CD8-positive, alpha-beta memory T cell (primary cell): ENCODE measurements around the gene CDCA7L. TPM values are rescaled to one million over a fixed set of nuclear protein-coding genes. Genes with fewer than 3 reads are reported as not detected.

ENCODE experiments used
- CTCF ChIA-PET: fragments of 350-600 bp; sonication (Branson Sonifier 250); formaldehyde crosslinking; loops from one replicate; lab custom pipeline; 2021; ENCODE audit warnings: antibody characterized with exemption; lab: Charles Lee
- POLR2A ChIA-PET: fragments of 350-600 bp; sonication (Branson Sonifier 250); formaldehyde crosslinking; loops from one replicate; lab custom pipeline; 2021; ENCODE audit warnings: antibody characterized with exemption; lab: Charles Lee
- DNase-seq, 5 donors: peaks; one replicate each; pipeline versions ENCODE4 v3.0.0 to v3.0.0-alpha.2; 2020 to 2022; ENCODE audit warnings: mixed read lengths in 1 of 5
- H3K27ac ChIP-seq: one replicate; pipeline ENCODE4 v1.7.0; 2013; ENCODE audit warnings: low read depth, mild to moderate bottlenecking, low read length, moderate library complexity
- H3K27me3 ChIP-seq: 2 replicates; pipeline ENCODE4 v1.7.0; 2013; ENCODE audit warnings: low read length, mild to moderate bottlenecking; ENCODE audit not compliant: insufficient read depth, poor library complexity, severe bottlenecking
- H3K36me3 ChIP-seq: 2 replicates; pipeline ENCODE4 v1.7.0; 2013; ENCODE audit warnings: mild to moderate bottlenecking, low read length, moderate library complexity; ENCODE audit not compliant: insufficient read depth
- H3K4me1 ChIP-seq: 2 replicates; pipeline ENCODE4 v1.7.0; 2013; ENCODE audit warnings: mild to moderate bottlenecking, low read length, moderate library complexity; ENCODE audit not compliant: insufficient read depth
- H3K4me3 ChIP-seq: 2 replicates; pipeline ENCODE4 v1.7.0; 2013; ENCODE audit warnings: mild to moderate bottlenecking, low read length
- H3K9me3 ChIP-seq: 2 replicates; pipeline ENCODE4 v1.7.0; 2013; ENCODE audit warnings: mild to moderate bottlenecking, low read length
- H3K27ac Mint-ChIP-seq, 8 donors: one replicate each; pipeline ENCODE4 v1.8.0; 2020 to 2021; ENCODE audit warnings: mixed read lengths in 8 of 8, mild to moderate bottlenecking in 6 of 8, inconsistent platforms in 3 of 8, moderate library complexity in 3 of 8
- H3K27me3 Mint-ChIP-seq, 2 donors: one replicate each; pipeline ENCODE4 v1.8.0; 2020 to 2021; ENCODE audit warnings: mixed read lengths in 2 of 2, mild to moderate bottlenecking in 1 of 2, moderate library complexity in 1 of 2
- H3K36me3 Mint-ChIP-seq, 3 donors: one replicate each; pipeline ENCODE4 v1.8.0; 2020 to 2021; ENCODE audit warnings: mixed read lengths in 3 of 3, inconsistent platforms in 1 of 3, mild to moderate bottlenecking in 1 of 3
- H3K4me1 Mint-ChIP-seq, 3 donors: one replicate each; pipeline ENCODE4 v1.8.0; 2020 to 2021; ENCODE audit warnings: mixed read lengths in 3 of 3, inconsistent platforms in 1 of 3, mild to moderate bottlenecking in 1 of 3
- H3K4me3 Mint-ChIP-seq, 7 donors: one replicate each; pipeline ENCODE4 v1.8.0; 2020 to 2021; ENCODE audit warnings: mixed read lengths in 7 of 7, mild to moderate bottlenecking in 6 of 7, moderate library complexity in 4 of 7, inconsistent platforms in 2 of 7
- H3K9me3 Mint-ChIP-seq, 5 donors: one replicate each; pipeline ENCODE4 v1.8.0; 2020 to 2022; ENCODE audit warnings: mixed read lengths in 5 of 5, mild to moderate bottlenecking in 3 of 5, moderate library complexity in 2 of 5, inconsistent platforms in 1 of 5
- polyA plus RNA-seq: library from polyadenylated mRNA; unstranded; fragments of 300-500 nt; fragmentation: Illumina TruSeq; gene quantifications from one replicate; pipeline ENCODE4 v1.2.3, GENCODE V29; 2021
- total RNA-seq, 2 experiments: library from RNA; stranded (reverse); gene quantifications; one replicate each; pipeline ENCODE4 v1.2.3, GENCODE V29; 2021

Gene CDCA7L, protein sequence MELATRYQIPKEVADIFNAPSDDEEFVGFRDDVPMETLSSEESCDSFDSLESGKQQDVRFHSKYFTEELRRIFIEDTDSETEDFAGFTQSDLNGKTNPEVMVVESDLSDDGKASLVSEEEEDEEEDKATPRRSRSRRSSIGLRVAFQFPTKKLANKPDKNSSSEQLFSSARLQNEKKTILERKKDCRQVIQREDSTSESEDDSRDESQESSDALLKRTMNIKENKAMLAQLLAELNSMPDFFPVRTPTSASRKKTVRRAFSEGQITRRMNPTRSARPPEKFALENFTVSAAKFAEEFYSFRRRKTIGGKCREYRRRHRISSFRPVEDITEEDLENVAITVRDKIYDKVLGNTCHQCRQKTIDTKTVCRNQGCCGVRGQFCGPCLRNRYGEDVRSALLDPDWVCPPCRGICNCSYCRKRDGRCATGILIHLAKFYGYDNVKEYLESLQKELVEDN
- 10 to 100 TPM; 75.5 to 75.9 TPM for total RNA-seq
- polyA plus RNA-seq, result 6.5 TPM

DNA sequence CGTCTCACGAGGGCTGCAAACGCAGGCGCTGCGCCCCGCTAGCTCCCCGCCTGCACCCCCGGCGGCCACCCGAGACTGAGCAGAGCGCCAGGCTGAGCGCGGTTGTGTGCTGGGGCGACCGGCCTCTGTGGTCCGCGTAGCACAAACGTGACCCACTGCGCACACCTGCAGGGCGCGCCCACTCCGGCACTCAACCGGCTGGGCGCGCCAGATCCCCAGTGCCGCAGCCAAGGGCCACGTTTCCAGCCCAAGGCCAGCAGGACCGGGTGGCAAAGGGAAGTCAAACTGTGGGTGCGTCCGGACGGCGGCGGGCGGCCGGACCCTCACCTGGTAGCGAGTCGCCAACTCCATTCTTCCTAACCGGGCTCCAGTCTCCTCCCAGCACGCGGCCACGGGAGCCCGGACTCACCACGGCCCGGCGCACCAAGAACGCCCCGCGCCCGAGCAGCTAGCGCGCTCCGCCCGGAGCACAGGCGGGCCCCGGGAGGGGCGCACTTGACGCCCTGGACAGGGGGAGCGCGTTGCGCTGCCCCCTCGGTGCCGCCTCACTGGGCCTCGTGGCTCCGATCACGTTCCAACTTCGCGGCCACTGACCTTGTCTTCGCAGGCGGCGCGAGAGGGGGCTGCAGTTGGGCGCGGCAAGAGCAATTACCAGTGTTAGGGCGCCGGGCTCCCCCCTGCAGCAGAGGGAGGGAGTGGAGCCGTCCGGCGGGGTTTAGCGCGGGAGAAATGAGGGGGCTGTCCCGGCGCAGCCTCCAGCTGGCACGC is at the start of gene CDCA7L:
TSS of gene CDCA7L (minus strand) at position 446 of the 768 bp plus-strand sequence. CDS start at position 351, 95 bp downstream.
- H3K27me3 Mint-ChIP-seq, result peaks cover 0 to 2% of the 10 kb centered on the region in 2 donors
- H3K27ac Mint-ChIP-seq, result peak within 1 kb of the TSS in 2 of 8 donors; percentile 9 to 74
- H3K4me3 Mint-ChIP-seq, result peak within 1 kb of the TSS; percentile 72 to 86 (median 82)
- H3K4me3 ChIP-seq, result peak within 1 kb of the TSS; percentile 71
- peaks cover 0 to 3% (median 0%) of the 10 kb centered on the region in 3 donors for H3K36me3 Mint-ChIP-seq
- H3K27ac ChIP-seq, result no peak within 1 kb of the TSS
- H3K36me3 ChIP-seq, result no peaks in the 10 kb centered on the region
- CTCF ChIA-PET, result interaction anchor here (1.1 kb wide), 1 partner anchor 8 kb away, joined by 4 read pairs; no protein-coding TSS in a partner anchor
- no peaks in the 10 kb centered on the region for H3K9me3 Mint-ChIP-seq
- peaks cover 11% of the 10 kb centered on the region for H3K4me1 ChIP-seq
- POLR2A ChIA-PET, result no interaction called here
- DNase-seq, result peak in 4 of 5 donors; percentile 6 to 69 (median 44)
- no peaks in the 10 kb centered on the region for H3K27me3 ChIP-seq
- no peaks in the 10 kb centered on the region for H3K9me3 ChIP-seq
- H3K4me1 Mint-ChIP-seq, result peaks cover 5 to 24% (median 16%) of the 10 kb centered on the region in 3 donors

DNA sequence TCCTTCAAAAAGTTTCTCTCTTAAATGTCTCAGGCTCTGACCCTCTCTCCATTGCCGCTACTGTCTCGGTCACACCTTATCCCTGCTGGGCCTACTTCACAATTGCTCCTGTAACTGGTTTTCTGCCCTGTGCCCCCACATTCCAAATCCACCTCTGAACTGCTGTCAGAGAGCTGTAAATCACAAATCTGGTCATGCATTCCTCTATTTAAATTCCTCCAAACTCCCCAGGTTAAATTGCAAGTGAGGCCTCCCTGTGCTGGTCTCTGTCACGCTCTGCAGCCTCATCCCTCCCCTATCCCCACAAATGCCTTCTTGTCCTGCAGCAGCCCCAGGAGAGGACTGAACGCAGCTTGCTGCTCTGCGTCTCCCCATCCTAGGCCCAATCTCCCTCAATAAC is 40.4 kb upstream of the CDCA7L start:
- Mint-ChIP-seq H3K9me3 (no peaks in the 10 kb centered on the region), H3K4me3 (no peak overlapping the region), H3K27me3 (peaks cover 4 to 5% of the 10 kb centered on the region in 2 donors), H3K4me1 (no peaks in the 10 kb centered on the region), H3K27ac (no peak overlapping the region), H3K36me3 (no peaks in the 10 kb centered on the region)
- H3K4me3 ChIP-seq, result no peak overlapping the region
- H3K9me3 ChIP-seq, result no peaks in the 10 kb centered on the region
- no peaks in the 10 kb centered on the region for H3K36me3 ChIP-seq
- H3K27ac ChIP-seq, result no peak overlapping the region
- ChIA-PET CTCF (no interaction called here), POLR2A (no interaction called here)
- H3K27me3 ChIP-seq, result no peaks in the 10 kb centered on the region
- DNase-seq, result no peak
- no peaks in the 10 kb centered on the region for H3K4me1 ChIP-seq

DNA sequence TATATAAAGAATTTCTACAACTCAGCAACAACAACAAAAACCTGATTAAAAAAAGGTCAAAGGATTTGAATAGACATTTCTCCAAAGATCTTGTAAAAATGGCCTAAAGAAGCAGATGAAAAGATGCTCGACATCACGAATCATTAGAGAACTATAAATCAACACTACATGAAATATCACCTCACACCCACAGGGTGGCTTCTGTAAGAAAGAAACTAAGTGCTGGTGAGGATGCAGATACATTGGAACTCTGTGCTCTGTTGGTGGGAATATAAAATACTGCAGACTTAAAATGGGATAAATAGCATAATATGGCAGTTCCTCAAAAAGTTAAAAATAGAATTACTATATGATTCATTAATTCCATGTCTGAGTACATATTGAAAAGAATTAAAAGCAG is 38.3 kb upstream of the CDCA7L start:
- H3K4me1 Mint-ChIP-seq, result no peaks in the 10 kb centered on the region
- H3K4me3 ChIP-seq, result no peak overlapping the region
- H3K4me3 Mint-ChIP-seq, result no peak overlapping the region
- H3K9me3 Mint-ChIP-seq, result no peaks in the 10 kb centered on the region
- H3K36me3 ChIP-seq, result no peaks in the 10 kb centered on the region
- no peak overlapping the region for H3K27ac ChIP-seq
- DNase-seq, result no peak
- no peaks in the 10 kb centered on the region for H3K4me1 ChIP-seq
- peaks cover 4% of the 10 kb centered on the region in 2 donors for H3K27me3 Mint-ChIP-seq
- ChIA-PET CTCF (no interaction called here), POLR2A (no interaction called here)
- H3K36me3 Mint-ChIP-seq, result no peaks in the 10 kb centered on the region
- no peak overlapping the region for H3K27ac Mint-ChIP-seq
- H3K27me3 ChIP-seq, result no peaks in the 10 kb centered on the region
- H3K9me3 ChIP-seq, result no peaks in the 10 kb centered on the region

DNA sequence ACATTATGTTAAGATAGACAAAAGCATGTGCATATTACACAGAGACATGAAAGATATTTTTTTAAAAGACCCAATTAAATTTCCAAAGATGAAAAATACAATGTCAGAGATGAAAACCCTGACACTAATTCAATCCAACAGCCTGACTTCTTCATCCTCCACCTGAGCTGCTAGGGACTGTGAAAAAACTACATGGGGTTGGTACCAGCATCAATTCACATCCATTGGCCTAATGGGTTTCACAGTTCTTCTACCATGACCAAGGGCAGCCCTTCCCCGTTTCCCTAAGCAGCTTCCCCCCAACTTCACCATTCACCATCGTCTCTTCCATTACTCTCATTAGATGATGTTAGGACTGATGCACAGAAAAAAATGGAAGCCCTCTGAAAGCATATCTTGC is 37.4 kb upstream of the CDCA7L start:
- H3K4me1 Mint-ChIP-seq, result no peaks in the 10 kb centered on the region
- H3K4me3 Mint-ChIP-seq, result no peak overlapping the region
- ChIA-PET POLR2A (no interaction called here), CTCF (no interaction called here)
- H3K4me1 ChIP-seq, result no peaks in the 10 kb centered on the region
- no peaks in the 10 kb centered on the region for H3K9me3 Mint-ChIP-seq
- H3K36me3 Mint-ChIP-seq, result no peaks in the 10 kb centered on the region
- no peaks in the 10 kb centered on the region for H3K9me3 ChIP-seq
- H3K27me3 Mint-ChIP-seq, result peaks cover 4% of the 10 kb centered on the region in 2 donors
- H3K27me3 ChIP-seq, result no peaks in the 10 kb centered on the region
- H3K36me3 ChIP-seq, result no peaks in the 10 kb centered on the region
- H3K27ac ChIP-seq, result no peak overlapping the region
- no peak overlapping the region for H3K4me3 ChIP-seq
- no peak overlapping the region for H3K27ac Mint-ChIP-seq
- no peak for DNase-seq

DNA sequence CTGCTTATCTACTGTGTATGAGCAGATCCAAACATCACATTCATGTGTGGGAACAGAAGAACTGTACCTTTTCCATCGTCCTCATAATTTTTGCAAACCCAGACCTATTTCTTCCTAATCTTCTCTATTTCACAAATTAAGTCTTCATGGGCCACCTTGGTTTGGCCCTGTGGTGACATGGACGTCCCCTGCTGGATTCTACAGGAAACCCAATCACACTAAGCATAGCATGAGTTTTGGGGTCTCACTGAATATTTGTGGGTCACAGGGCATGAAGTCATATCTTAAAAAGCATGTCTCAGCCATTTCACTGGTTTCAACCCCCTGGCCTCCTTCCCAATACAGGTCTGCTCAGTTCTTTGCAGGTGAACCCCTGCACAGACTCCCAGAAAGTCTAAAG is 35.8 kb upstream of the CDCA7L start:
- Histone ChIP-seq H3K4me1 (no peaks in the 10 kb centered on the region), H3K9me3 (no peaks in the 10 kb centered on the region), H3K36me3 (no peaks in the 10 kb centered on the region), H3K4me3 (no peak overlapping the region), H3K27ac (no peak overlapping the region), H3K27me3 (no peaks in the 10 kb centered on the region)
- H3K9me3 Mint-ChIP-seq, result no peaks in the 10 kb centered on the region
- no peak overlapping the region for H3K4me3 Mint-ChIP-seq
- ChIA-PET POLR2A (no interaction called here), CTCF (no interaction called here)
- DNase-seq, result no peak
- no peak overlapping the region for H3K27ac Mint-ChIP-seq
- H3K27me3 Mint-ChIP-seq, result peaks cover 1 to 4% of the 10 kb centered on the region in 2 donors
- no peaks in the 10 kb centered on the region for H3K4me1 Mint-ChIP-seq
- H3K36me3 Mint-ChIP-seq, result no peaks in the 10 kb centered on the region

DNA sequence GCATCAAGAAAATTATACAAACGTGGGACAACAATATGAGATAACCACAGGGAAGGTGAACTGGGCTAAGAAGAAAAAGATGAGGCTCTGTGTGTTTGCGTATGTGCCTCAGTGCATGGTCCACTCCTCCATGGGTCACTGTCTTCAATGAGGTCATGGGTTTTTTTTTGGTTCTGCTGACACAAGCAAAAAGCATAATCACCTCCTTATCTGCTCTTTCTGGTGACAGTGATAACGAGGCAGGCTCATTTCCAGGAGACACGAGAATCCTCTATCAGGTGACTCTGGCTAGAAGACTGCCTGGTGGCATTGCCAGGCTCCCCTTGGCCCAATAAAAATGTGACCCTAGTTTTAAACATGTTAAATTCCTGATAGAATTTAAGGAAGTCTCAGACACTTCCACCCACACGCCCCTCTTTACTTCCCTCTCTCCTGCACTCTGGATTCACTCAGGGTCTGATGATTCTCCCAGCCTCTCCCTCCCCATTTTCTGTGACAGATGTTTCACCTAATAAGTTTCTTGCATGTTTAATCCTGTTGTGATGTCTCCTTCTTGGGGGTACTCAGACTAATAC is 35.3 kb upstream of the CDCA7L start:
- Histone ChIP-seq H3K4me1 (no peaks in the 10 kb centered on the region), H3K36me3 (no peaks in the 10 kb centered on the region), H3K9me3 (no peaks in the 10 kb centered on the region), H3K27ac (no peak overlapping the region), H3K27me3 (no peaks in the 10 kb centered on the region), H3K4me3 (no peak overlapping the region)
- Mint-ChIP-seq H3K4me3 (no peak overlapping the region), H3K27ac (no peak overlapping the region), H3K27me3 (peaks cover 0 to 4% of the 10 kb centered on the region in 2 donors), H3K4me1 (no peaks in the 10 kb centered on the region), H3K9me3 (no peaks in the 10 kb centered on the region), H3K36me3 (no peaks in the 10 kb centered on the region)
- POLR2A ChIA-PET, result no interaction called here
- DNase-seq, result no peak
- CTCF ChIA-PET, result no interaction called here

DNA sequence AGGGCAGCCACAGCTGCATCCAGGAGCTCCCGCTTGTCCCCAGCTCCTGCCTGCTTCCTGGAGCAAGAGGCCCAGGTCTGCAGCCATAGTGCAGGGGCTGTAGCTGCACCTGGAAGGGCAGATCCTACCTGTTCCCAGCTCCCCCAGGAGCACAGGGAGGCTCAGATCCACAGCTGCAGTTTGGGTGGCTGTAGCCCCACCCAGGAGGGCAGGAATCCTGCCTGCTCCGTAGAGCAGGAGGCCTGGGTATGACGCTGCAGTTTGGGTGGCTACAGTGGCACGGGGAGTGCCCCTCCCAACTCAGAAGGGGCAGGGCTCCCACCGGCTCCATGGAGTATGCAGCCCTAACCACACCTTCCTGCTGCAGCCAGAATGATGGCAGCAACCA is 26.7 kb upstream of the CDCA7L start:
- Histone ChIP-seq H3K27me3 (no peaks in the 10 kb centered on the region), H3K27ac (no peak overlapping the region), H3K9me3 (no peaks in the 10 kb centered on the region), H3K4me1 (no peaks in the 10 kb centered on the region), H3K36me3 (no peaks in the 10 kb centered on the region), H3K4me3 (no peak overlapping the region)
- ChIA-PET POLR2A (no interaction called here), CTCF (no interaction called here)
- Mint-ChIP-seq H3K27ac (no peak overlapping the region), H3K9me3 (no peaks in the 10 kb centered on the region), H3K27me3 (peaks cover 2 to 4% of the 10 kb centered on the region in 2 donors), H3K4me1 (peaks cover 7 to 10% (median 8%) of the 10 kb centered on the region in 3 donors), H3K36me3 (no peaks in the 10 kb centered on the region), H3K4me3 (no peak overlapping the region)
- no peak for DNase-seq
